HepG2 (cell line): ENCODE results near the gene TOMM7. TPM values are rescaled to one million over a fixed set of nuclear protein-coding genes. Genes with fewer than 3 reads are reported as not detected.

Source experiments
- BCLAF1 ChIP-seq: fragments of 450-650 bp; IDR thresholded peaks from 2 replicates; pipeline ENCODE4 v1.6.1; 2017; ENCODE audit warnings: mild to moderate bottlenecking
- CBX2 ChIP-seq, 2 experiments: fragments of 200-600 bp in 1 of 2; sonication (generic); formaldehyde crosslinking in 1 of 2; IDR thresholded peaks; 2 replicates each; pipeline versions ENCODE4 v1.7.0 to v1.8.1; 2018 to 2022; ENCODE audit warnings: low read depth in 2 of 2, low read length in 1 of 2, mild to moderate bottlenecking in 1 of 2, missing genetic modification reagents in 1 of 2
- CHCHD3 ChIP-seq: sonication (generic); formaldehyde crosslinking; IDR thresholded peaks from 2 replicates; pipeline ENCODE4 v1.8.0; 2022; ENCODE audit warnings: mild to moderate bottlenecking, missing genetic modification reagents, moderate library complexity
- CSRNP1 ChIP-seq: sonication (generic); formaldehyde crosslinking; IDR thresholded peaks from 2 replicates; pipeline ENCODE4 v1.8.1; 2023; ENCODE audit warnings: mild to moderate bottlenecking, missing genetic modification reagents
- ESRRA ChIP-seq: sonication (generic); formaldehyde crosslinking; IDR thresholded peaks from 2 replicates; pipeline ENCODE4 v1.5.1; 2020; ENCODE audit warnings: mild to moderate bottlenecking, low read depth, missing genetic modification reagents
- HOXA3 ChIP-seq: sonication (generic); formaldehyde crosslinking; IDR thresholded peaks from 2 replicates; pipeline ENCODE4 v1.5.0; 2020; ENCODE audit warnings: missing genetic modification reagents
- KDM6A ChIP-seq: IDR thresholded peaks from 2 replicates; pipeline ENCODE4 v1.6.1; 2016; ENCODE audit warnings: low read depth
- LRRFIP1 ChIP-seq: sonication (generic); formaldehyde crosslinking; conservative IDR thresholded peaks from 2 replicates; pipeline ENCODE4 v1.4.0; 2020; ENCODE audit warnings: missing genetic modification reagents
- MLLT10 ChIP-seq: sonication (generic); formaldehyde crosslinking; IDR thresholded peaks from 2 replicates; pipeline ENCODE4 v1.4.0; 2020; ENCODE audit warnings: missing genetic modification reagents
- NFYC ChIP-seq: IDR thresholded peaks from 2 replicates; pipeline ENCODE4 v1.6.1; 2016; ENCODE audit warnings: missing genetic modification reagents, missing compliant biosample characterization
- SMARCE1 ChIP-seq: fragments of 450-650 bp; IDR thresholded peaks from 2 replicates; pipeline ENCODE4 v1.6.1; 2017; ENCODE audit warnings: borderline replicate concordance
- SP2 ChIP-seq: sonication (generic); formaldehyde crosslinking; IDR thresholded peaks from 2 replicates; pipeline ENCODE4 v1.5.1; 2020; ENCODE audit warnings: mild to moderate bottlenecking, missing genetic modification reagents
- SUZ12 ChIP-seq: fragments of 150-350 bp; IDR thresholded peaks from 2 replicates; pipeline ENCODE4 v1.6.1; 2014; ENCODE audit warnings: low read depth, low read length
- THYN1 ChIP-seq: sonication (generic); formaldehyde crosslinking; IDR thresholded peaks from 2 replicates; pipeline ENCODE4 v1.8.1; 2023; ENCODE audit warnings: low read depth, mild to moderate bottlenecking, moderate library complexity, missing genetic modification reagents, borderline replicate concordance
- ZBTB34 ChIP-seq: sonication (generic); formaldehyde crosslinking; IDR thresholded peaks from 2 replicates; pipeline ENCODE4 v1.8.0; 2022; ENCODE audit warnings: mild to moderate bottlenecking, missing genetic modification reagents
- ZNF121 ChIP-seq: sonication (generic); formaldehyde crosslinking; IDR thresholded peaks from 2 replicates; pipeline ENCODE4 v1.5.0; 2020; ENCODE audit warnings: mild to moderate bottlenecking, missing genetic modification reagents
- ZNF292 ChIP-seq: sonication (generic); formaldehyde crosslinking; IDR thresholded peaks from 2 replicates; pipeline ENCODE4 v1.8.1; 2022; ENCODE audit warnings: mild to moderate bottlenecking, low read depth, missing genetic modification reagents, borderline replicate concordance
- ZNF317 ChIP-seq: sonication (generic); formaldehyde crosslinking; IDR thresholded peaks from 2 replicates; pipeline ENCODE4 v1.5.0; 2020; ENCODE audit warnings: mild to moderate bottlenecking, missing genetic modification reagents
- ZNF598 ChIP-seq: sonication (generic); formaldehyde crosslinking; IDR thresholded peaks from 2 replicates; pipeline ENCODE4 v1.5.1; 2020; ENCODE audit warnings: mild to moderate bottlenecking, missing genetic modification reagents, borderline replicate concordance
- ZNF619 ChIP-seq: sonication (generic); formaldehyde crosslinking; IDR thresholded peaks from 2 replicates; pipeline ENCODE4 v1.4.0; 2020; ENCODE audit warnings: mild to moderate bottlenecking, missing genetic modification reagents
- ZNF772 ChIP-seq: sonication (generic); formaldehyde crosslinking; IDR thresholded peaks from 2 replicates; pipeline ENCODE4 v1.5.0; 2020; ENCODE audit warnings: mild to moderate bottlenecking, missing genetic modification reagents
- polyA plus RNA-seq, 8 experiments: library from polyadenylated mRNA; depleted of rRNA in 3 of 8; stranded (reverse) in 7 of 8; unstranded in 1 of 8; fragments of >200 nt; fragmentation: Illumina TruSeq in 4 of 8; extraction: Trizol in 4 of 8; gene quantifications; 2 replicates each; pipeline versions ENCODE4 v1.2.1 to v1.2.3, GENCODE V29; 2011 to 2016; ENCODE audit warnings: low read depth in 4 of 8, missing spikeins in 1 of 8, mixed read lengths in 1 of 8; ENCODE audit not compliant: insufficient read depth in 1 of 8
- total RNA-seq, 5 experiments: library from RNA; depleted of rRNA; stranded (reverse); fragments of >200 nt; fragmentation: Illumina TruSeq; extraction: Trizol; gene quantifications; 2 replicates each; pipeline ENCODE4 v1.2.3, GENCODE V29; 2016; ENCODE audit warnings: low read depth in 1 of 5

The TOMM7 gene
- total and polyA plus RNA-seq, 2 of the 13 experiments (the other 11 are each of a cell fraction or from before 2014, with no cell fraction given), result 251 to 369 TPM

- TF ChIP-seq CSRNP1 (CRISPR knock-in tag) (peak; percentile 77), NFYC (CRISPR knock-in tag) (no peak; the same call in 1 of the 2 replicates), ZNF292 (CRISPR knock-in tag) (0 out of 2 replicates have a peak, but pooled peaks have one; percentile 18), SUZ12 (no peak), ESRRA (CRISPR knock-in tag) (no peak), THYN1 (CRISPR knock-in tag) (no peak), SMARCE1 (no peak), CBX2 (IDR thresholded peaks at IDR 0.05; ENCODE audit: low read depth, low read length) (no peak), CBX2 (CRISPR knock-in tag; IDR thresholded peaks at IDR 0.05; ENCODE audit: low read depth) (no peak), BCLAF1 (no peak), ZNF772 (CRISPR knock-in tag) (no peak; the same call in 1 of the 2 replicates), HOXA3 (CRISPR knock-in tag) (peak; percentile 75), ZNF619 (CRISPR knock-in tag) (peak; percentile 83), KDM6A (CRISPR knock-in tag) (no peak), ZNF317 (peak; percentile 64), CHCHD3 (CRISPR knock-in tag) (no peak), ZNF598 (CRISPR knock-in tag) (0 out of 2 replicates have a peak, but pooled peaks have one; percentile 60), MLLT10 (CRISPR knock-in tag) (no peak), ZNF121 (CRISPR knock-in tag) (peak; percentile 35; the same call in 1 of the 2 replicates), ZBTB34 (CRISPR knock-in tag) (no peak), SP2 (no peak), LRRFIP1 (CRISPR knock-in tag) (no peak)
These were observed 31.8 kb upstream of the TOMM7 start (continued) for GRCh38 chr7:22854158-22855048.
